CD4-positive, alpha-beta T cell treated with Interleukin-6 at 100 ng/mL for 8 hours (primary cell): Measurements from ENCODE around the gene TLCD5.

ENCODE experiments used
- DNase-seq: peaks from one replicate; pipeline ENCODE4 v3.0.0-alpha.2; 2020; ENCODE audit warnings: mixed read lengths, low spot score

The TLCD5 gene

DNA sequence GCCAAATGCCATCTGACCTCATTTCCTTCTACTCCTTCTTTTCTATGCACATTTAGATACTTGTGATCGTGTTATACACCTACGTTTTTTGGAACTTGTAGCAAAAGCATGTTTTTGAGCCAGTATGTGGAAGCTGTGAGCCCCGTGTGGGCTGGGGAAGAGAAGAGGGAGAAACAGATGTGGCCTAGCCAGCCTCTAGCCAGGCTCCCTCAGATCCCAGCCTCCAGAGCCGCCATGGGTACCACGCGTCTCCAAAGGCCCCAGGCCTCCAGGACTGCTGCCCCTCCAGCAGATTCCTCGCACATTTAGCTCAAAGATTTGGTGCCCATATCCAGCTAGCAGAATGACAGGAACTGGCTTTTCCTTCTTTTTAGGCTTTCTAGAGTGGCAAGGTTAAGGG is 17.0 kb upstream of the TLCD5 start:
- no peak for DNase-seq

DNA sequence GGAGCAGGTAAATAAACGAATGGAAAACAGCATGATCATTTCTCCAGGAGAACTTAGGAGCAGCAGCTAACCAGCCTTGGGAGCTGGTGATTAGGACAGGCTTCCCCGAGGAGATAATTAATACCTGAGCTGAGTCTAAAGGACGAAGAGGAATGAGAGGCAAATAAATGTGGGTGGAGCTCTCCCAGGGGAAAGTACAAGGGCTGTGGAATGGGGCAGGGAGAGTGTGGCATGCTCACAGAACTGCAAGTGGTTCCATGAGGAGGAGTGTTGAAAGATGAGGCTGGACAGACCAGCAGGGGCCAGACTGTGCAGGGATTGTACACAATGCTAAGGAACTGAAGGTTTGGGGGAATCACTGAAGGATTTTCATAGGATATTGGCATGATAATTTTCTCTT is 14.2 kb upstream of the TLCD5 start:
- no peak for DNase-seq

GRCh38 chr11:120314861-120315260 is 10.2 kb upstream of the TLCD5 start:
- no peak for DNase-seq

DNA sequence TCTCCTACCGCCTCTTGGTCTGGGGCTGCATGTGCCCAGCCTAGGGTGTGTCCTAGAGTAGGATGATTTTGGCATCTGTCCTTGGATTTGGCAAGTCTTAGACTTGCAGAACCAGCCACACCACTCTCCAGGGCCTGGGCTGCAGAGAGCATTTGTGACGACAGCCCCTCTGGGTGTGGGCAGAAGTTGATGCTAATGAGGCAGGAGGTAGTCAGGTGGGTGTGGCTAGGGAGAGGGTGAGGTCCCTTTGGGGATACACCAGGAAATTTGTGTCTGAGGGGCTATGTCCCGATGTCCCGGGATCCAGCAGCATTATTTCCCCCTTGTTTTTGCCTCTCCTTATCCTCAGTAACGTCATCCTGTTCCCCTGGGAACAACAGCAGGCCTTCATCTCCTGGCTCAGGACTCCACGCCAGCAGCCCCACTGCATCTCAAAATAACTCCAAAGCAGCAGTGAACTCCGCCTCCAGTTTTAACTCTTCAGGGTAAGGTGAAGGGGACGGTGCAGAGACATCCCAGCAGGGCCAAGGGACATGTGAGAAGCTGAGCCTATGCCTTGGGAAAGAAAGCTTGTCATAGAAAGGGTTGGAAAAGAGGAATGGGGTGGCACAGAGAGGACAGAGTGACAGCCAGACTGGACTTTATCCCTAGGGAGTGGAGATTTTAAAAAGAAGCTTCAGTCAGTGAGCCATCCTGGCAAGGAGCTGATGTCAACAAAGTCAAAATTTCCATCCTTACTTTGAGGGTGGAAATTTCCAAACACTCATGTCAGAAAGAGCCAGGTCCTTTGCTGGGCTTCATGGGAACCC is 8.0 kb upstream of the TLCD5 start:
- no peak for DNase-seq

DNA sequence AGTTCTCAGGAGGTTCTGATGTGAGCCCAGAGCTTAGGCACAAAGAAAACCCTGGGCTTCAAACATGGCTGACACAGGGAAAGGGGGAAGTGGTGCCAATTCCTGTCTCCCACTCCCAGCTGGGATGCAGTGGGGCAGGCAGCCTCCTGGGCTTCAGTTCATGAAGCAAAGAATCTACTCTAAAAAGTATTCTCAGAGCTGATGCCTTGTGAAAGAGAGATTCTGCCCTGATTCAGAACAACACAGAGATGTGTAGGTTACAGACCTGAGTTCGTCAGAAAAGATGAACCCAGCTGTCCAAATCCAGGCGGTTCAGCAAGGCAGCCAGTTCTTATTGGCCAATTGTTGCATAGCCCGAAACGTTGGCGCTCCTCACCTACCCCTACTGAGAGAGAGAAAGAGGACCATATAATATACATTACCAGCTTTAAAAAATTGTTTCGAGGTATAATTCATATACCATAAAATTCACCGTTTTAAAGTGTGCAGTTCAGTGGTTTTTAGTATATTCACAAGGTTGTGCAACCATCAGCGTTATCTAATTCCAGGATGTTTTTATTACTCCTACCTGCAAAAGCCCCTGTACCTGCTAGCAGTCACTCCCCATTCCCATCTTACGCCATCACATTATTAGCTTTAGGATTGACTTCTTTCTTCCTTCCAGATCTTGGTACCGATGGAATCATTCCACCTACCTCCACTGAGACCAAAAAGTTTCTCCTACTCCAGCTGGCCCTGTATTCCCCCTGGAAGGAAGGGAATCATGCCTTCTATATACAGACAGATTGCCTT is 7.2 kb upstream of the TLCD5 start:
- DNase-seq: no peak

- no peak for DNase-seq
These were observed 6.2 kb upstream of the TLCD5 start for GRCh38 chr11:120318906-120319305.

GRCh38 chr11:120326228-120326627 is 1.1 kb downstream of the TLCD5 start:
- DNase-seq: no peak

GRCh38 chr11:120326845-120327281 is 1.8 kb downstream of the TLCD5 start:
- no peak for DNase-seq

- DNase-seq: no peak
These were observed 2.2 kb downstream of the TLCD5 start for GRCh38 chr11:120327311-120327710.

DNA sequence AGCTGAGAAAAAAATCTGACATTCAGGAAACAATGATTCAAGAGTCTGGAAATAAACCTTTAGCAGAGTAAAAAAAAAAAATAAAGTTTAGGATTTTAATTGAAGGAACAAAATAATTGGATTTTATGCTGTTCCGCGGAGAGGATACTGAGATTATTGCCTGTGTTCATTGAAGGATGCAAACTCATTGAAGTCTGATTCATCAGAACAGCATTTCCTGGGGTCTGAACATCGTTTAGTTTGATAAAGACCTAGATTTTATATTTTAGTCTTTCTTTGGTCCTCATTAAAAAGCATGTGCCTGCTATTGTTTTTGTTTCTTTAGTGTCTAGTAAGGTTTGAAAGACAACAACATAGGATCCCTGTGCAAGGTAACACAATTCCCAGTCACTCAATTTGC is 4.5 kb downstream of the TLCD5 start:
- no peak for DNase-seq

DNA sequence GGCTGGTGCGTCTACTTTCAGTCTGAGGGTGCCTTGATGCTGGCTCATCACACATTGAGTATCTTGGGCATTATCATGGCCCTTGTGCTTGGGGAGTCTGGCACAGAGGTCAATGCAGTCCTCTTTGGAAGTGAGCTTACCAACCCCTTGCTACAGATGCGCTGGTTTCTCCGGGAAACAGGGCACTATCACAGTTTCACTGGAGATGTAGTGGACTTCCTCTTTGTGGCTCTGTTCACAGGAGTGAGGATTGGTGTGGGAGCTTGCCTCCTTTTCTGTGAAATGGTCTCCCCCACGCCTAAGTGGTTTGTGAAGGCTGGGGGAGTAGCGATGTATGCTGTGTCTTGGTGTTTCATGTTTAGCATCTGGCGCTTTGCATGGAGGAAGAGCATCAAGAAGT is 4.9 kb downstream of the TLCD5 start:
- no peak for DNase-seq

GRCh38 chr11:120331301-120331996 is 6.3 kb downstream of the TLCD5 start:
- no peak for DNase-seq

DNA sequence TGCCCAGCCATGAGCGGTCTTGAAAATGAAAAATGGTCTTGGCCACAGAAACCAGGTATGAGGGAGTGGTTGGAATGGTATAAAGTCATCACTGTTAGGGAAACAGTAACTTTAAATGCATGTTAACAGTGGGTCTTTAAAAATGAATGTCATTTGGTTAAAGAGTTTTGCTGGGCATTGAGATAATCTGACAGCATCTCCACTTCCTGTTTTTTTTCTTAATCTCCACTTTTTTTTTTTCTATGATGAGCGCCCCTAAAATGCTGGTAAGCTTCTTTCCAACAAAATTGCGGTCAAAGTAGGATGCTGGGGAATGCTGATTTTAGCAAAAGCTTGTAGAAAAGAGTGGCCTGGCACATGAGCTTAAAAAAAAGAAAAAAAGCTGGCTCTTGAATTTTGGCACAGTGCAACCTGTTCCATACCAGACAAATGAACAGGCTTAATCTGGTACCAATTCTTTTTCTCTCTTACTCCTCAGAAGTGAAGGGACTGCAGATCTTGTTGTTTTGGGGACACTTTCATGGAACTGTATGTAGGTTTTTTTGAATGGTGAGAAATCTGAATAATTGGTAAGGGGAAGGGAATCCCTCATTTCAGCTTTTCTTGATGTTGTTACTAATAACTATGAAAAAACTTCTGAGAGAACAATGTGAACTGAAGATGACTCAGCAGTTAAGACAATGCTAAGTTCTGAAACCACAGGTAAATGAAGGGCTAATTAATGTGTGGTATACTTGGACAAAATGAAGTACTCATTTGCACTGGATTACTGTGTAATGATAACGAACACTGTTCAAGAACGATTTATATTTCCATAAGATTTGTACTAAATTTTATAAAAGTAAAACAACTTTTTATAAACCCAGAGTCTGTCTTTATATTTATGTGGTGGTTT is 8.0 kb downstream of the TLCD5 start:
- no peak for DNase-seq

- DNase-seq: no peak
These were observed 8.7 kb downstream of the TLCD5 start for GRCh38 chr11:120333801-120334200.

DNA sequence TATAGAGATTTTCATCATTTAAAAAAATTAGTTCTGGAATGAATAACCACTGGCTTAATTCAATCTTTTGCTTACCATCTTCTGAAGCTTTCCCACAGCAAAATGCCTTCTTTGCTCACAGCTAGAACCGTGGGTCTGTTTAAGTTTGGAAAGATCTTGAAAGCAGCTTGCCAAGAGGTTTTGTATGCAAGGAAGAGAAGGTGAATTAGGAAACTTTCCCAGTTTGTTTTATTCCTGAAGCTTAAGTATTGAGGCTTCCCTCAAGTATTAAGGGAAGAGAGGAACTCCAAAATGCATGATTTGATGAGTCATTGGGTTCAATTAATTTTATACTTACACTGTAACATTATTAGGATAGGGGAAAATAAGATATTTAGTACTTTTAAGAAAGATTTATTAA is 9.2 kb downstream of the TLCD5 start:
- DNase-seq: no peak

DNA sequence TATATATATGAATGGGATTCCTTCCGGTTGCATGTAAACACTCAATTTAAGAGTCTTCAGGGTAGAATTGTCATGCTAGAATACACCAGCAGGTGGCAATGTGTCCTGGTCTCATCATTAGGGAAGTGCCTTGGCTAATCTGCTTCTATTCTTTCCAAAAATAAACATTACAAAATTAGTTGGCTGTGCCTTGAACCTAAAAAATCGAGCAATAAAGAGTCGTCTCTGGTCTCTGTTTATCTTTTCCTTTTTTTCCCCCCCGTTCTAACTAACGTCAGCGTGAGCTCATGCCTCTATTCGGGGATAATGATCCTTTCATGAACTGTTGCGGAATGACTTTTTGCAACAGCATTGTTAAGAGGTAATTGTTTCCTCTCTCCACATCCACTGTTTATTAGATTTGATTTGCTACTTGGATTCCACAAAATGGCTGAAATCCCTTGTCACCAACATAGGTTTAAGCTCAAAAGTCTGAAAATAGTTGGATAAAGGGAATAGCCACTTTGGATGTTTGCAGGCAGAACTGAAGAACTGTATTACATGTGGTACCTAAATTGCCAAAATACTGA is 9.9 kb downstream of the TLCD5 start:
- peak; percentile 70 for DNase-seq

- no peak for DNase-seq
These were observed 10.4 kb downstream of the TLCD5 start for GRCh38 chr11:120335556-120335907.

- peak; percentile 70 for DNase-seq
These were observed 11.0 kb downstream of the TLCD5 start, which contains the start of gene ARHGEF12 for GRCh38 chr11:120335908-120336640. Gene ARHGEF12, plus strand, starts transcription at chr11:120336413. Its CDS starts 831 bp downstream, at chr11:120337244.

GRCh38 chr11:120336641-120337354 is 11.7 kb downstream of the TLCD5 start:
- no peak for DNase-seq
